A549 (cell line): ENCODE results near the gene LIPA. TPM values are rescaled to one million over a fixed set of nuclear protein-coding genes. Genes with fewer than 3 reads are reported as not detected.

Experiments
- ATAC-seq, 2 experiments: fragments of 200-7000 bp in 1 of 2; fragments of >200 bp in 1 of 2; cut with Nextera tagmentation in 1 of 2; cut with Tn5 transposase in 1 of 2; 3 replicates each; pipeline versions ENCODE4 v1.8.0 to v1.9.1; 2018 to 2020; ENCODE audit warnings: mild to moderate bottlenecking in 1 of 2, moderate library complexity in 1 of 2
- CTCF ChIA-PET: fragments of 300-600 bp; sonication (Branson Sonifier 250); formaldehyde crosslinking; extraction: SDS; loops from one replicate; lab custom pipeline; 2021; ENCODE audit warnings: antibody characterized with exemption, inconsistent platforms; lab: Yijun Ruan, JAX
- POLR2A ChIA-PET: fragments of 350-600 bp; formaldehyde crosslinking; extraction: SDS; loops from one replicate; lab custom pipeline; 2021; ENCODE audit warnings: antibody characterized with exemption, inconsistent platforms; lab: Yijun Ruan, JAX
- DNase-seq, 2 experiments: peaks; one replicate each; pipeline versions ENCODE4 v3.0.0 to v3.0.0-alpha.2; 2011 to 2016; ENCODE audit warnings: low read depth in 1 of 2, low spot score in 1 of 2
- FAIRE-seq: peaks from 2 replicates; lab custom pipeline; 2011; peaks lifted over from hg19 to GRCh38; lab: Jason Lieb, UNC
- H3K27ac ChIP-seq, 2 experiments: fragments of >200 bp; sonication (Bioruptor Twin); formaldehyde crosslinking; 3 replicates each; pipeline ENCODE4 v1.5.1; 2016 to 2017
- H3K4me1 ChIP-seq: fragments of >200 bp; sonication (Bioruptor Twin); formaldehyde crosslinking; 3 replicates; pipeline ENCODE4 v1.6.1; 2016
- H3K4me2 ChIP-seq: fragments of >200 bp; sonication (Bioruptor Twin); formaldehyde crosslinking; 3 replicates; pipeline ENCODE4 v1.6.1; 2016
- H3K4me3 ChIP-seq: fragments of >200 bp; sonication (Bioruptor Twin); formaldehyde crosslinking; 3 replicates; pipeline ENCODE4 v1.5.1; 2016
- H3K9me3 ChIP-seq: fragments of >200 bp; sonication (Bioruptor Twin); formaldehyde crosslinking; 3 replicates; pipeline ENCODE4 v1.6.1; 2016
- ATOH8 ChIP-seq: fragments of 250-450 bp; sonication (Bioruptor Pico); IDR thresholded peaks from 2 replicates; pipeline ENCODE4 v1.5.0; 2020; ENCODE audit warnings: low read depth, mild to moderate bottlenecking, moderate library complexity
- BHLHE40 ChIP-seq: IDR thresholded peaks from 2 replicates; pipeline ENCODE4 v1.6.1; 2012; ENCODE audit warnings: low read depth, low read length, inconsistent platforms
- CBX8 ChIP-seq: fragments of 200-600 bp; sonication (generic); IDR thresholded peaks from 2 replicates; pipeline ENCODE4 v1.6.1; 2016
- CTCF ChIP-seq: fragments of >200 bp; sonication (Bioruptor Twin); formaldehyde crosslinking; IDR thresholded peaks from 3 replicates; pipeline ENCODE4 v1.5.1; 2016
- EP300 ChIP-seq, 2 experiments: fragments of >200 bp; sonication (Bioruptor Twin); formaldehyde crosslinking; IDR thresholded peaks; 2 replicates in 1 of 2; 3 replicates in 1 of 2; pipeline ENCODE4 v1.6.1; 2016 to 2017
- ESRRA ChIP-seq: fragments of 150-350 bp; IDR thresholded peaks from 2 replicates; pipeline ENCODE4 v1.6.1; 2014; ENCODE audit warnings: mild to moderate bottlenecking, low read length, borderline replicate concordance
- GATA3 ChIP-seq: IDR thresholded peaks from 2 replicates; pipeline ENCODE4 v1.6.1; 2012; ENCODE audit warnings: borderline replicate concordance
- HDAC2 ChIP-seq: fragments of 200-600 bp; sonication (generic); IDR thresholded peaks from 2 replicates; pipeline ENCODE4 v1.6.1; 2016
- HEYL ChIP-seq: fragments of 250-450 bp; sonication (Bioruptor Pico); IDR thresholded peaks from 2 replicates; pipeline ENCODE4 v1.8.0; 2021; ENCODE audit warnings: mild to moderate bottlenecking, moderate library complexity
- HMGXB4 ChIP-seq: fragments of 250-450 bp; sonication (Bioruptor Pico); IDR thresholded peaks from 2 replicates; pipeline ENCODE4 v1.5.0; 2021; ENCODE audit warnings: mild to moderate bottlenecking, moderate library complexity, borderline replicate concordance
- HOXB5 ChIP-seq: fragments of 250-450 bp; sonication (Bioruptor Pico); IDR thresholded peaks from 2 replicates; pipeline ENCODE4 v1.5.0; 2020; ENCODE audit warnings: mild to moderate bottlenecking, moderate library complexity
- KDM5A ChIP-seq: fragments of 200-600 bp; sonication (generic); IDR thresholded peaks from 2 replicates; pipeline ENCODE4 v1.6.1; 2016; ENCODE audit warnings: antibody characterized with exemption, mild to moderate bottlenecking
- MAZ ChIP-seq: fragments of 150-350 bp; IDR thresholded peaks from 2 replicates; pipeline ENCODE4 v1.6.1; 2014; ENCODE audit warnings: antibody characterized with exemption, low read depth, low read length, borderline replicate concordance
- NPAS2 ChIP-seq: fragments of 250-450 bp; sonication (Bioruptor Pico); IDR thresholded peaks from 2 replicates; pipeline ENCODE4 v1.8.0; 2022; ENCODE audit warnings: mild to moderate bottlenecking, moderate library complexity, borderline replicate concordance
- NR3C1 ChIP-seq: fragments of >200 bp; sonication (Bioruptor Twin); formaldehyde crosslinking; IDR thresholded peaks from 3 replicates; pipeline ENCODE4 v1.6.1; 2017
- RAD21 ChIP-seq, 2 experiments: fragments of >200 bp in 1 of 2; sonication (Bioruptor Twin) in 1 of 2; formaldehyde crosslinking in 1 of 2; IDR thresholded peaks in 1 of 2; conservative IDR thresholded peaks in 1 of 2; 2 replicates in 1 of 2; 3 replicates in 1 of 2; pipeline ENCODE4 v1.6.1; 2012 to 2018; ENCODE audit warnings: inconsistent platforms in 1 of 2
- RARB ChIP-seq: fragments of 250-450 bp; sonication (Bioruptor Pico); IDR thresholded peaks from 2 replicates; pipeline ENCODE4 v1.8.0; 2021; ENCODE audit warnings: mild to moderate bottlenecking, moderate library complexity
- RCOR1 ChIP-seq: fragments of 150-350 bp; IDR thresholded peaks from 2 replicates; pipeline ENCODE4 v1.6.1; 2014; ENCODE audit warnings: antibody characterized with exemption, low read length, low read depth
- RNF2 ChIP-seq: fragments of 200-600 bp; sonication (generic); IDR thresholded peaks from 2 replicates; pipeline ENCODE4 v1.6.1; 2016; ENCODE audit warnings: low read depth, mild to moderate bottlenecking, antibody characterized with exemption, moderate library complexity, borderline replicate concordance
- SMC3 ChIP-seq: fragments of >200 bp; sonication (Bioruptor Twin); formaldehyde crosslinking; IDR thresholded peaks from 3 replicates; pipeline ENCODE4 v1.6.1; 2018; ENCODE audit warnings: inconsistent platforms
- SREBF2 ChIP-seq: fragments of 450-650 bp; IDR thresholded peaks from 2 replicates; pipeline ENCODE4 v1.6.1; 2014; ENCODE audit warnings: mild to moderate bottlenecking, moderate library complexity
- TP53 ChIP-seq: fragments of 250-450 bp; sonication (Bioruptor Pico); IDR thresholded peaks from 2 replicates; pipeline ENCODE4 v1.5.0; 2021; ENCODE audit warnings: mild to moderate bottlenecking, moderate library complexity
- ZC3H11A ChIP-seq: fragments of 450-650 bp; IDR thresholded peaks from 2 replicates; pipeline ENCODE4 v1.6.1; 2014; ENCODE audit warnings: antibody characterized with exemption, mild to moderate bottlenecking
- ZSCAN20 ChIP-seq: fragments of 250-450 bp; sonication (Bioruptor Pico); IDR thresholded peaks from 2 replicates; pipeline ENCODE4 v1.8.0; 2022; ENCODE audit warnings: mild to moderate bottlenecking, moderate library complexity
- WGBS: methylation state at CpG from one replicate; pipeline ENCODE4 v1.1.6; 2017; ENCODE audit errors: missing lambda C conversion rate; 5-methylcytosine and 5-hydroxymethylcytosine counted together
- polyA plus RNA-seq, 4 experiments: library from polyadenylated mRNA; depleted of rRNA in 3 of 4; stranded (reverse); fragments of >200 nt; fragmentation: RNase III in 1 of 4; extraction: RNeasy Plus Mini Kit Qiagen cat#74134 plus additional on column Dnase treatment in 1 of 4; gene quantifications; 2 replicates in 3 of 4; 3 replicates in 1 of 4; pipeline ENCODE4 v1.2.3, GENCODE V29; 2011 to 2017
- TF ChIP-seq, protein P1 (sequence below): IDR thresholded peaks from 2 replicates; pipeline ENCODE4 v1.6.1; 2012

Gene LIPA
- polyA plus RNA-seq, 2 of the 4 experiments (the other 2 are of a cell fraction) = 51.2 to 80.2 TPM

GRCh38 chr10:89273680-89274079 lies 22.1 kb upstream of the LIPA start:
- no peak for TF ChIP-seq RNF2
- no peak for TF ChIP-seq HOXB5
- TF ChIP-seq HMGXB4 (CRISPR knock-in tag) = no peak
- TF ChIP-seq ZSCAN20 (CRISPR knock-in tag) = no peak
- TF ChIP-seq HDAC2 = no peak
- TF ChIP-seq KDM5A = no peak
- TF ChIP-seq RCOR1 = no peak
- TF ChIP-seq, protein P1, sequence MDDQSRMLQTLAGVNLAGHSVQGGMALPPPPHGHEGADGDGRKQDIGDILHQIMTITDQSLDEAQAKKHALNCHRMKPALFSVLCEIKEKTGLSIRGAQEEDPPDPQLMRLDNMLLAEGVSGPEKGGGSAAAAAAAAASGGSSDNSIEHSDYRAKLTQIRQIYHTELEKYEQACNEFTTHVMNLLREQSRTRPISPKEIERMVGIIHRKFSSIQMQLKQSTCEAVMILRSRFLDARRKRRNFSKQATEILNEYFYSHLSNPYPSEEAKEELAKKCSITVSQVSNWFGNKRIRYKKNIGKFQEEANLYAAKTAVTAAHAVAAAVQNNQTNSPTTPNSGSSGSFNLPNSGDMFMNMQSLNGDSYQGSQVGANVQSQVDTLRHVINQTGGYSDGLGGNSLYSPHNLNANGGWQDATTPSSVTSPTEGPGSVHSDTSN = no peak
- TF ChIP-seq ATOH8 (CRISPR knock-in tag) = no peak
- TF ChIP-seq NPAS2 (CRISPR knock-in tag) = no peak
- no peak for TF ChIP-seq BHLHE40
- TF ChIP-seq, all 56 proteins: peak for 0
- 67% methylated on average over 2 of the region's 2 CpGs for WGBS
- ChIA-PET CTCF (interaction anchor here (0.6 to 2.8 kb wide), 5 partner anchors 96 to 116 kb away, joined by 3 to 14 read pairs (median 3); no protein-coding TSS in a partner anchor), POLR2A (no interaction called here)
- Histone ChIP-seq H3K4me1 (peaks cover 31% of the 10 kb centered on the region), H3K4me2 (no peak overlapping the region), H3K9me3 (no peaks in the 10 kb centered on the region), H3K27ac (peak overlapping the region in 1 of 2 experiments; percentile 26; a peak in 1 of 6 replicates), H3K4me3 (no peak overlapping the region)
- no peak for FAIRE-seq
- DNase-seq = no peak
- ATAC-seq = no peak

DNA sequence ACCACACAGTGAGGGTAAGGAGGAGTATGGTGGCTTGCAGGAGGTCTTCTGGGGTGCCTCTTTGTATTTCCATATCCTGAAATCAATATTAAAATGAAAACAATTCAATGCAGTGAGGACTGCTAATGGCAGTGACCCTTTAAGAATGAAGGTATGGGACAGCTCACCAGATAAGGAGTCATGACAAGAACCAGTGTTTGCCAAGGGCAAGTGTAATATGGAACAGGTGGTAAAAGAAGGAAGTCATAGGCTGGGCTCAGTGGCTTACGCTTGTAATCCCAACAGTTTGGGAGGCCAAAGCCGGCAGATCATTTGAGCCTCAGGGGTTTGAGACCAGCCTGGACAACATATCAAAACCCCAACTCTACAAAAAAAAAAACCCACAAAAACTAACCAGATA lies 20.0 kb upstream of the LIPA start:
- Histone ChIP-seq H3K4me2 (no peak overlapping the region), H3K9me3 (no peaks in the 10 kb centered on the region), H3K4me3 (no peak overlapping the region), H3K27ac (no peak overlapping the region), H3K4me1 (peaks cover 17% of the 10 kb centered on the region)
- FAIRE-seq (no peak), ATAC-seq (no peak), DNase-seq (no peak)
- WGBS = 93% methylated on average over 2 of the region's 2 CpGs
- ChIA-PET CTCF (interaction anchor here (1.8 to 2.8 kb wide), 2 partner anchors 98 to 118 kb away, joined by 9 to 11 read pairs; no protein-coding TSS in a partner anchor), POLR2A (interaction anchor here (0.6 kb wide), 1 partner anchor 81 kb away, joined by 5 read pairs; no protein-coding TSS in a partner anchor)
- no peak for TF ChIP-seq ZC3H11A
- TF ChIP-seq SREBF2 = no peak
- no peak for TF ChIP-seq TP53
- no peak for TF ChIP-seq RAD21 (conservative IDR thresholded peaks at IDR 0.05 in 1 of 2, IDR thresholded peaks at IDR 0.05 in 1 of 2)
- no peak for TF ChIP-seq HEYL (CRISPR knock-in tag)
- TF ChIP-seq NR3C1 = no peak
- TF ChIP-seq EP300 (IDR thresholded peaks at IDR 0.05) = no peak

- TF ChIP-seq ESRRA = no peak
- no peak for TF ChIP-seq RARB (CRISPR knock-in tag)
- no peak for TF ChIP-seq GATA3
- no peak for TF ChIP-seq CBX8
- TF ChIP-seq MAZ = no peak
- no peak for TF ChIP-seq CTCF
- TF ChIP-seq HEYL (CRISPR knock-in tag) = no peak
- no peak for TF ChIP-seq SMC3
- ChIA-PET CTCF (interaction anchor here (1.0 to 1.9 kb wide), 4 partner anchors 32 to 119 kb away, joined by 3 to 9 read pairs (median 4); partner anchors contain the start of gene IFIT2), POLR2A (no interaction called here)
- no peak for DNase-seq
- no peak for ATAC-seq
- Histone ChIP-seq H3K4me3 (no peak overlapping the region), H3K27ac (no peak overlapping the region; a peak in 1 of 6 replicates), H3K4me2 (no peak overlapping the region), H3K9me3 (no peaks in the 10 kb centered on the region), H3K4me1 (peaks cover 12% of the 10 kb centered on the region)
- FAIRE-seq = no peak
Observed at GRCh38 chr10:89270153-89270483, 18.5 kb upstream of the LIPA start.
